ENCODE results near the gene NELFE.
A peak's percentile ranks its signal among the peaks of the same experiment; 100 is the strongest.
"Not testable (repeated sequence)": the region's sequence is repeated elsewhere in the genome, so short reads cannot be mapped to it uniquely, and the experiment has no call there.

Gene NELFE

DNA sequence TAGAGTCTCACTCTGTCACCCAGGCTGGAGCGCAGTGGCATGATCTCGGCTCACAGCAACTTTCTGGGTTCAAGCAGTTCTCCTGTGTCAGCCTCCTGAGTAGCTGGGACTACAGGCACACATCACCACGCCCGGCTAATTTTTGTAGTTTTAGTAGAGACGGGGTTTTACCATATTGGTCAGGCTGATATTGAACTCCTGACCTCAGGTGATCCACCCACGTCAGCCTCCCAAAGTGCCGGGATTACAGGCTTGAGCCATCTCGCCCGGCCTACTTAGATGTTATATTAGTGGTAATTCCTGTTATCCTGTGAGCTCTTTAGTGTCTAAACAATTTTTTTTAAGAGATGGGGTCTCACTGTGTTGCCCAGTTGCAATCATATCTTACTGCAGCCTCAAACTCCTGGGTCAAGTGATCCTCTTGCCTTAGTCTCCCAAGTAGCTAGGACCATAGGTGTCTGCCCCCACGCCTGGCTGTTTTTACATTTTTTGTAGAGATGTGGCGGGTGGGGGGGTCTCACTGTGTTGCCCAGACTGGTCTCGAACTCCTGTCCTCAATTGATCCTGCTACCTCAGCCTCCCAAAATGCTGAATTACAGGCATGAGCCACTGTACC, 19.2 kb upstream of the NELFE start:
- no peak for DNase-seq (ENCODE audit: extremely low spot score, insufficient read length, low read depth)
- FAIRE-seq, result no peak

DNA sequence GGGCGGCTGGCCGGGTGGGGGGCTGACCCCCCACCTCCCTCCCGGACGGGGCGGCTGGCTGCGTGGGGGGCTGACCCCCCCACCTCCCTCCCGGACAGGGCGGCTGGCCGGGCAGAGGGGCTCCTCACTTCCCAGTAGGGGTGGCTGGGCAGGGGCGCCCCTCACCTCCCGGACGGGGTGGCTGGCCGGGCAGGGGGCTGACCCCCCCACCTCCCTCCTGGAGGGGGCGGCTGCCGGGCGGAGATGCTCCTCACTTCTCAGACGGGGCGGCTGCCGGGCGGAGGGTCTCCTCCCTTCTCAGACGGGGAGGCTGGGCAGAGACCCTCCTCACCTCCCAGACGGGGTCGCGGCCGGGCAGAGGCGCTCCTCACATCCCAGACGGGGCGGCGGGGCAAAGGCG, 17.3 kb upstream of the NELFE start:
- FAIRE-seq, result not testable (repeated sequence)

DNA sequence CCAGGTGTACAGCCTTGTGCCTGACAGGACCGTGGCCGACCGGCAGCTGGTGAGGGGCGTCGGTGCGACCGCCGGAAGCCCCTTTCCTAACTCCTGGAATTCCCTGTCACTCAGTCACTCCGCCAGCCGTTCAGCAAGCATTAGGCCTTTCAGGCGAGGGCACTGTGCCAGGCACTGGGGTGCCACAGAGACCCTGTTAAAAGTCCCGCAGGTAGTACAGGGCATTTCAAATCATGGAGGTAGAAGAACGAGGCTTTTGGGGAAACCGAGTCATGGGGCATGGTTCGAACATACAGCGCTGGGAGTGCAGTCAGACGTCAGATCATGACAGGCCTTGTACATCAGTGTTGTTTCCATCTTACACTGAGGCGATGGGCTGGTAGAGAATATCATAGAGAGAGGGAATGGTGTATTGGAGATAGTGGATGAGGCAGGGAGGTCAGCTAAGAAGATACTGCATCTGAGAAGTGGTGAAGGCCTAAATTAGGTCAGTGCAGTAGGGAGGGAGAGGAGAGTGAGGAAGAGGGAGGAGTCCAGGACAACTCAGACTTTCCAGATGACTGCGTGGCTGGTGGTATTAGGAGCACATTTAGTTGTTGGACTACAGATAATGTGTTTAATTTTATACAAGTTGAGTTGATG, 14.1 kb upstream of the NELFE start:
- DNase-seq (ENCODE audit: extremely low spot score, insufficient read length, low read depth) (no peak), FAIRE-seq (no peak)

More for the DNA sequence above, 17.3 kb upstream of the NELFE start:
- DNase-seq (ENCODE audit: extremely low spot score, insufficient read length, low read depth), result not testable (repeated sequence)

DNA sequence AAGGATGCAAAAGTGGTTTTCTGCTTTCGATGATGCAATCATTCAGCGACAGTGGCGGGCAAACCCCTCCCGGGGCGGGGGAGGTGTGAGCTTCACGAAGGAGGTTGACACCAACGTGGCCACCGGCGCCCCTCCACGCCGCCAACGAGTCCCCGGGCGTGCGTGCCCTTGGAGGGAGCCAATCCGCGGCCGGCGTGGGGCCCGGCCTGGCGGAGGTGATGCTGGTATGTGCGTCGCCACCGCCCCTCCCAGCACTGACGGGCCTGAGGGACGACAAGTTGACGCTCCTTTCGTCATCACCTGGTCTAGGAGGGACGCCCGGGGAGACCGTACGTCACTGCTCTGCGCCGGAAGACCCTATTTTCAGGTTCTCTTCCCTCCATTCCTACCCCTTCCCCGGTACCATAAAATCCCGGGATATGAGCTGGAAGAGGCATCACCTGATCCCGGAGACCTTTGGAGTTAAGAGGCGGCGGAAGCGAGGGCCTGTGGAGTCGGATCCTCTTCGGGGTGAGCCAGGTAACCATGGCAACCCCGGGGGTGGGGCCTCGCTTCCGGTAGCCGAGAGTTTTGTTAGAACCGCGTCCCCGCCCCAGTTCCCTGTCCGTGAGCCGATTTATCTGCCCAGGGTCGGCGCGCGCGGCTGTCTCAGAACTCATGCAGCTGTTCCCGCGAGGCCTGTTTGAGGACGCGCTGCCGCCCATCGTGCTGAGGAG, 13.4 kb upstream of the NELFE start, which contains the start of gene DXO:
TSS of gene DXO (minus strand) at position 146 of the 716 bp plus-strand sequence. CDS start 463 bp downstream, outside the sequence.
- DNase-seq (ENCODE audit: extremely low spot score, insufficient read length, low read depth) (peak; percentile 94), FAIRE-seq (peak; percentile 95)

DNA sequence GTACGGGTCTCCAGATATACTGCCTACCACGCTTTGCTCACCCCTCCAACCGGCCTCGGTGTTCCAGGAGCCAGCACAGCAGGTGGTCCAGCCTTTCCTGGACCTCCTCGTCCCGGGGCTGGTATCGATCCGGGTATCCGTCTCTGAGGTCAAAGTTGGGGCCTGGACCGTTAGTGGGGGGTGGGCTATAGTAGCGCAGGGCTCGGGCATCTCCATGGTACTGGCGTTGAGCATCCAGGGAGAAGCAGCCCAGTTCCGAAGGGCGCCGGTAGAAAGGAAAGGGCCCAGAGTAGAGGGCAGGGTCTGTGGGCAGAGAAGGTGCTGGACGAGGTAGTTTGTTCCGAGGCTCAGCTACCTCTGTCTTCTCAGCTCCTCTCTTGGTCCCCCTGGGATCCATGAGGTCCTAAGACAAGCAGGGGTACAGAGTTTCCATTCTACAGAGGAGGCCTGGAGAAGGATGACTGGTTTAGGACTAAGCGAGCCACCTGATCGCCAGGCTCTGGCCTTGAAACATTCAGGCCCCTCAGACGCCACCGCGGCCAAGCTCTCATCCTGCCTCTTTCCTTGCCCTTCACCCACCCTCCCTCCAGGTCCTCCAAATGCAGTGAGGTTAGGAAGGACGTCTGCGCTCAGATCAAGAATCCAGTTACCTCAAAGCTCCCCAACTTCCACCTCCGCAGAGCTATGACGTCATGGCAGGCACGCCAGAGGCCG, 12.7 kb upstream of the NELFE start:
- FAIRE-seq (no peak), DNase-seq (ENCODE audit: extremely low spot score, insufficient read length, low read depth) (no peak)

DNA sequence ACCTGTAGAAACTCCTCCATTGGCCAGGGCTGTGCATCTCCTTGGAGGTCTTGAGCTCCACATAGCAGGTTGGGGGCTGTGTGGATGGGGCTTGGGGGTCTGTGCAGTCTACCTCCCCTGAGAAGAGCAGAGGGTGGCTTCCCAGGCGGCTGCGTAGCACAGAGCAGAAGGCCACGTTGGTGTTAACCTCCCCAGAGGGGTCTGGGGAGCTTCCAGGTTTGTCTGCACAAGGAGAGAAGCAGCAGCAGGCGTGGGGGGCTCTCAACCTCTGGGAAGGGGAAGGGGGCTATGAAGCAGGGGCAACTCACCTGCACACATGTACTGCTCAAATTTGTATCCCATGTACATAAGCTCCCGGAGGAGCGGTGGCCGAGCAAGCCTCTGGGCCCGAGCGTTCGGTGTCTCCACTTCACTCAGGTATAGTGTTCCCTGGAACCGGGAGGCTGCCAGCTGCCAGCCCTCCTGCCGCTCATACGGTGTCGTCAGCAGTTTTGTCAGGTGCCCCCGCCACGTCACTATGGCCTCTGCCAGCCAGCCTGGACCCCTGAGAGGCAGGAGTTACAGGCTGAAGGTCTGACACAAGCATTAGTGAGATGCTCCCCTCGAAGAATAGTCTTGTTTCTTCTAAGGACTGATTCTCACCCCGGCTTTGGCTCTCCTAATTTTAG, 12.0 kb upstream of the NELFE start:
- DNase-seq (ENCODE audit: extremely low spot score, insufficient read length, low read depth) (no peak), FAIRE-seq (no peak)

DNA sequence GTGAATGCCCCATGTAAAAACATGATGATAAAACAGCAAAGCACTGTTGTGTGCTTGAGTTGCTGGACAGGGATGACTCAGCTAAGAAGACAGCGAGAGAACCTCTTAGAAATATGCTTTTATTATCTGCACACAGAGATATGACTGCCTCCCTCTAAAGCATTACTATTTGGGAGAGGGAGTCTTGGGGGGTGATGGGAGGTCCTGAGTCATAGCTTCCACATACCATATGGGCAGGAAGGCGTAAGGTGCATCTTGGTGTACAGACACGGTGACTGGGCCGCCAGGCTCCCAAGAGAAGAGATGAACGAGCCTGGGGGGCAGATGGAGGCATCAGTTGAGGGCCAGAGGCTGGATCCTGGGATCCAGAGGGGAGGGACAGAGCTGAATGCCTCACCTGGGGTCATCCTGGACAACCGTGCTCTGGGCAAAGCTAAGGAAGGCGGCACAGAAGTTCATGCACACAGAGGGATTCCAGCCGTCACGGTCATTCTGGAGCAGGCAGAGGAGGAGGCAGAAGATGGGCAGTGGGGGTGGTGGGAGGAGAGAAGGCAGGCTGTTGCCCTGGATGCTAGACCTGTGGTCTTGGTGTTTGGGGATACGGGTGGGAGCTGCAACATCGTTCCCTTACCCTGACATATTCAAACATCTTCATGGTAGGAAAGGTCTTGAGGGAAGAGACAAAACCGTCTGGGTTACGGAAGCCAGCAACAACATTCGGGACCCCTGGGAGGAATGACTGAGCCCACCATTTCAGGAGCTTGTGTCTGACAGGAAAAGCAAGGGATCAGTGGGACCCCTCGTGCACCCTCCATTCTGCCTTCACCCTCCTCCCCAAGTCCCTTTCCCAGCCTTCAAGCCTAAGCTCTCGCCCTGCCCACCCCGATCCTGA, 11.2 kb upstream of the NELFE start:
- DNase-seq (ENCODE audit: extremely low spot score, insufficient read length, low read depth) (no peak), FAIRE-seq (no peak)

DNA sequence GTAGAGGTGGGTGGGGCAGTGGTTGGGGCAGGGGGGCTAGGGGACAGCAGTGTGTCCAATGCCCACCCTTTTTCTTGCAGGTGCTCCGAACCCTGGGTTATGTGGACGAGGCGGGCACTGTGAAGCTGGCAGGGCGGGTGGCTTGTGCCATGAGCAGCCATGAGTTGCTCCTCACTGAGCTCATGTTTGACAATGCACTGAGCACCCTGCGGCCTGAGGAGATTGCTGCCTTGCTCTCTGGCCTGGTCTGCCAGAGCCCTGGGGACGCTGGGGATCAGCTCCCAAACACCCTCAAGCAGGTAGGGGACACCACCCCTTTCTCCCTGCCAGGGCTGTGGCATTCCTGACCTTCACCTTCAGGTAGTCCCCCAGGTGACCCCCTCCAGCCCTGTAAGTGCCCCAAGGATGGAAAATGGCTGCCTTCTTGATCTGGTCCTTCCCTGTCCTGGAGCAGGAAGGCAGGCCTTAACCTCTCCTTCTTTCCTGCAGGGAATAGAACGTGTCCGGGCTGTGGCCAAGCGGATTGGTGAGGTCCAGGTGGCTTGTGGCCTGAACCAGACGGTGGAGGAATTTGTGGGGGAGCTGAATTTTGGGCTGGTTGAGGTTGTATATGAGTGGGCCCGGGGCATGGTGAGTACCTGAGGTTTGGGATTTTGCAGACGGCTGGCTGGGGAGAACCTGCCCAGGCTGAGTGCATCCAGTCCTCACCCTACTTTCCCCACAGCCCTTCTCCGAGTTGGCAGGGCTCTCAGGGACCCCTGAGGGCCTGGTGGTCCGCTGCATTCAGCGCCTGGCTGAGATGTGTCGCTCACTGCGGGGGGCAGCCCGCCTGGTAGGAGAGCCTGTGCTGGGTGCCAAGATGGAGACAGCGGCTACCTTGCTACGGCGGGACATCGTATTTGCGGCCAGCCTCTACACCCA, 10.3 kb upstream of the NELFE start:
- FAIRE-seq (no peak), DNase-seq (ENCODE audit: extremely low spot score, insufficient read length, low read depth) (no peak)

DNA sequence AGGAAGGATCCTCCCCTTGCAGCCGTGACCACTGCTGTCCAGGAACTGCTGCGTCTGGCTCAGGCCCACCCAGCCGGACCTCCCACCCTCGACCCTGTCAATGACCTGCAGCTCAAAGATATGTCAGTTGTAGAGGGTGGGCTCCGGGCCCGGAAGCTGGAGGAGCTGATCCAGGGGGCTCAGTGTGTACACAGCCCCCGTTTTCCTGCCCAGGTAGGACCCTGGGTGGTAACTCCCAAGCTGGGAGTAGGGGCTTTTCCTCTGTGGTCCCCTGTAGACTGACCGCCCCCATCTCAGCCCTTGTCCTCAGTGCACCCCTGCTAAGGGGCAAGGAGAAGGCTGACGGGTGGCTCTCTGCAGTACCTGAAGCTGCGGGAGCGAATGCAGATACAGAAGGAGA, 9.6 kb upstream of the NELFE start:
- DNase-seq (ENCODE audit: extremely low spot score, insufficient read length, low read depth), result no peak
- no peak for FAIRE-seq

DNA sequence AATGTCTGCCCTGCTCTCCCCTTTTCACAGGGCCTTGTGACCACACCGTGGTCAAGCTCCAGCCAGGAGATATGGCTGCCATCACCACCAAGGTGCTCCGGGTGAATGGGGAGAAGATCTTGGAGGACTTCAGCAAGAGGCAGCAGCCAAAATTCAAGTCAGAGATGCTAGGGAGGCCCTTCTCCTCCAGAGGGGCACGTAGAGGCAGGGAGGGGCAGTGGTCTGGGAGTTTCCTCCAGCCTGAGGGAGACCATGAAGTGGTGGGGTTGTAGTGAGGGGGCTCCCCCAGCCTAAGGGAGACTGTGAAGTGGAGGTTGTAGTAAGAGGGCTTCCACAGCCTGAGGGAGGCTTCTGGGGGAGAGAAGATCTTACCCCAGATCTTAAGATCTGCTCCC, 9.2 kb upstream of the NELFE start:
- DNase-seq (ENCODE audit: extremely low spot score, insufficient read length, low read depth) (no peak), FAIRE-seq (no peak)

DNA sequence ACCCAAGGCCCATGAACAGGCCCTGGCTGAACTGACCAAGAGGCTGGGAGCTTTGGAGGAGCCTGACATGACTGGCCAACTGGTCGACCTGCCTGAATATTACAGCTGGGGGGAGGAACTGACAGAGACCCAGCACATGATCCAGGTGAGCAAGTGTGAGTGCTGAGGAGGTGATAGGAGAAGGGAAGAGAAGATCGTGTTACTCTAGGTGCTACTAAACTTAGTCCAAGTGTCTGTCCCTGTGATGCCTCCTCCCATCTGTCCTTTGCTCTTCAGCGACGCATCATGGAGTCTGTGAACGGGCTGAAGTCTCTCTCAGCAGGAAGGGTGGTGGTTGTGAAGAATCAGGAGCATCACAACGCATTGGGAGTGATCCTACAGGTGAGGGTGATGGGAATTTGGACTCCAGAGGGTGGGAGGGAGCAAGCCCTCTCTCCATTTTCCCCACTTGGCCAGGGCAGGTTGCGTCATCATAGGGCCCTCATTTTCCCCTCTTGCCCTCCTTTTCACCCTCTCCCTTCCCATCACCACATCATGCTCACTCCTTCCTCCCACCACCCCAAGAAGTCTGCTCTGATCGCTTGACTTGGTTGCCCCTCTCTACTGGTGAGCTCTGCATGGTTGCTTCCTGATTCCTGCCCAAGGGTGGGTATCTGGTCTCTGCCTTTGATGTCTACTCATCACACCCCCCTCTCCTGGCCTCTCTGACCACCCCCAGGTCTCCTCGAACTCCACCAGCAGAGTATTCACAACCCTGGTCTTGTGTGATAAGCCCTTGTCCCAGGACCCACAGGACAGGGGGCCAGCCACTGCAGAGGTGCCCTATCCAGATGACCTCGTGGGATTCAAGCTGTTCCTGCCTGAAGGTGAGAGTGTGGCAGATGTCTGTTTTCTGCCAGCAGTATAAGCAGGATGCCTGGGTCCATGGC, 8.5 kb upstream of the NELFE start:
- DNase-seq (ENCODE audit: extremely low spot score, insufficient read length, low read depth), result no peak
- no peak for FAIRE-seq

DNA sequence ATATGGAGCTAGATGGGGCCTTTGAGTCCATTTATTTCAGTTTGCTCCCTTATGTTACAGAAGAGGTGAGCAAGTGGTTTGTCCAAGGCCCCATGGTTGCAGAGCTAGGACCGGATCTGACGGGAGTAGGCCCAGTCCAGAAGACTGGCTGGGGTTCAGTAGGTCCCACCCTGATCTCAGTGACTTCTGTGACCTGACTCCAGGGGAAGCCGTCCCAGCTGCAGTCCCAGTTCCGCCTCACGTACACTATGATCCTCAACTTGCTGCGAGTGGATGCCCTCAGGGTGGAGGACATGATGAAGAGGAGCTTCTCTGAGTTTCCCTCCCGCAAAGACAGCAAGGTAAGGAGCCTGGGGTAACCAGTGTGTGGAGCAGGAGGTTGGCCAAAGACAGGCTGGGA, 7.7 kb upstream of the NELFE start:
- no peak for FAIRE-seq

DNA sequence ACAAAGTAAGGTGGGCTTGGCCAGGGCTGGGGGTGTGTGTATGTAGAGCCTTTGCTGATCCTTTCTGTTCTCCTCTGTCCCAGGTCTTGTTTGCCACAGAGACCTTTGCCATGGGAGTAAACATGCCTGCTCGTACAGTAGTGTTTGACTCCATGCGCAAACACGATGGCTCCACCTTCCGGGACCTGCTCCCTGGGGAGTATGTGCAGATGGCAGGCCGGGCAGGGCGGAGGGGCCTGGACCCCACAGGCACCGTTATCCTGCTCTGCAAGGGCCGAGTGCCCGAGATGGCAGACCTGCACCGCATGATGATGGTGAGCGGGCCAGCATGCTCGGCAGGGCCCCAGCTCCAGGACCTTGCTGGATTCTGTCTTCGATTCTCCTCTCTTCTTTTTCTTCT, 6.9 kb upstream of the NELFE start:
- no peak for FAIRE-seq
- DNase-seq (ENCODE audit: extremely low spot score, insufficient read length, low read depth), result no peak

More for the DNA sequence above, 7.7 kb upstream of the NELFE start:
- no peak for DNase-seq (ENCODE audit: extremely low spot score, insufficient read length, low read depth)

DNA sequence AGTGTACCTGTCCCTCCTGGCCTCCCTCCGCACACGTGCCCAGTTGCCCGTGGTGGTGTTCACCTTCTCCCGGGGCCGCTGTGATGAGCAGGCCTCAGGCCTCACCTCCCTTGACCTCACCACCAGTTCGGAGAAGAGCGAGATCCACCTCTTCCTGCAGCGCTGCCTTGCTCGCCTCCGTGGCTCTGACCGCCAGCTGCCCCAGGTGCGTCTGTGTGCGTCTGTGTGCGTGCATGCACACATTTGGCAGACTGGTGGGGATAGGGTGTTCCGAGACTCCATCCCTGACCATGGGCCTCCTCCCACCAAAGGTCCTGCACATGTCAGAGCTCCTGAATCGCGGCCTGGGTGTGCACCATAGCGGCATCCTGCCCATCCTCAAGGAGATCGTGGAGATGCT, 5.2 kb upstream of the NELFE start:
- DNase-seq (ENCODE audit: extremely low spot score, insufficient read length, low read depth), result no peak

DNA sequence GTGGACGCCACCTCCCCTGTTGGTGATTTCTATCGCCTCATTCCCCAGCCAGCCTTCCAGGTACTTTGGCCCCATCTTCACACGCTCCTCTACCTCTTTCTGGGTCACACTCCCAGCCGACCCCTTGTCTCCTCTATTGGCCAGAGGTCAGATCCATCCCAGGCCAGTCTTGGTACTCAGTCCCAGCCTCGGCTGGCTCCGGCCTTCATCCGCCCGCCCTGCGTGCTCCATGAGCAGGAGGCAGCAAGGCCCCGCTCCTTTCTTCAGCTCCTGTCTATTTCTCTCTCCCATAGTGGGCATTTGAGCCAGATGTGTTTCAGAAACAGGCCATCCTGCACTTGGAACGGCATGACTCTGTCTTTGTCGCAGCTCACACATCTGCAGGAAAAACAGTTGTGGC, 2.8 kb upstream of the NELFE start:
- FAIRE-seq, result no peak

More for the DNA sequence above, 5.2 kb upstream of the NELFE start:
- no peak for FAIRE-seq

DNA sequence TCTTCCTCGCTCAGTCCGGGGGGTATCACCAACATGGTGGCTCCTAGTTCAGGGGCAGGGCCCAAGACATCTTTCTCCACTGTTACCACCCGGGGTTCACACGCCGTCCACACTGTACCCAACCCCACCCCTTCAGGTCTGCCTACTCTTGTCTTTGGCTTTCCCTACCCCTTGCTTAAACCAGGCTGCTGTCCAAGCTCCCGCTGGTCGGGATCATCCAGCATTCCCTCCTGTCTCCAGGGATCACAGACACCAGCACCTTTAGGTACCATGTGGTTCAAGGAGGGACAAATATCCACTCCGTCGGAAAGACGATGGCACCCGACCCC, 395 bp downstream of the NELFE start:
- no peak for FAIRE-seq
- DNase-seq (ENCODE audit: extremely low spot score, insufficient read length, low read depth), result no peak

More for the DNA sequence above, 2.8 kb upstream of the NELFE start:
- no peak for DNase-seq (ENCODE audit: extremely low spot score, insufficient read length, low read depth)

DNA sequence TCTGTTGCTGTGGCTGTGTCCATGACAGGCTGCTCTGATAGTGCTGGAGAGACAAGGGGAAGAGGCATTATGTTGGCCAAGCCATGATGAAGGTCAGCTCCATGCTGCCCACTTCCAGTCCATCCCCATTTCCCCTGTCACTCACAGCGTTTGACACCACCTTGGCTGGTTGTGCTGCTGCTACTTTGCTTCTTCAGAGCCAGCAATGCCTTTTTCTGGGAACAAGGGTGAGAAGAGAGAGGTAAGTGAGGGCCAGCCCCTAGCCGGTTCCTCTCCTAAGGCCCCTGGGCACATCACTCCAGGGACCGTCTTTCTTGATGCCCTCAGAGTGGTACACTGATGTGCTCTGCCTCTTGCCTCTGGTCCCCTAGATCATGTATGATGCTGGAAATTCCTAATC, 2.0 kb downstream of the NELFE start:
- FAIRE-seq (no peak), DNase-seq (ENCODE audit: extremely low spot score, insufficient read length, low read depth) (no peak)
